ENCODE results near the gene HTRA2.

DNA sequence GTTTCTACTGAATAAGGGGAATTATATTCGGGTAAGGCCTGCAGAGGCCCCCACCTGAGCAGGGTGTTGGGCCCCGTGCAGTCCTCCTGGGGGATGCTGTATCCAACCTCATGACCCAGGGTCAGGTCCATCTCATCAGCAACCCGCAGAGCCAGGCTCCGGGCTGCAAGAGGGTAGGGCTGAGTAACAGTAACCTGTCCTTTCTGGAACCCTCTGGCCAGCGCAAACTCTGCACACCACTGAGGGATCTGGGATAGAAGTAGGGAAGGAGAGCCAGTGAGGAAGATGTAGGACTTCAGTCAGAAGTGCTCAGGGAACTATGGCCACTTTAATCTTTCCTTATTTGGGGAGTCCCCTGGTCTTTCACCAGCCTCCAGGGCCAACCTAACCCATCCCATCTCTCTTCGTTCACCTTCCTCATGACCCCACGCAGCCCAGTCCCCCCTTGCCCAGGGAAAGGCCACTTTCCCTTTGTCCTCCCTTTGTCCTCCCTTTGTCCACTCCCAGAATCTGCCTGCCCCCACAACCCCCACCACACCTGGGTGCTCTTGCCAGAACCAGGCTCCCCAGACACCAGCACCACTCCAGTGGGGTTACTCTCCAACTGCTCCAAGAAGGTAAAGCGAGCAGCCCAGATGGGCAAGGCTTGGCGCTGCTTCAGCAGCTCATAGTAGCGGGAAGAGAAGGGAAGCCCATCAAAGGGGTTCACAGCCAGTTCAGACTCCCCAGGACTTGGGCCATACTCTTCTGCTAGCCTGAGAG is 4.6 kb upstream of the HTRA2 start:
- TF ChIP-seq ZNF274 (IDR thresholded peaks at IDR 0.05; ENCODE audit: low read depth, low read length): no peak
- no peak for TF ChIP-seq YY1 (IDR thresholded peaks at IDR 0.05; ENCODE audit: insufficient read depth, insufficient read length)
- TF ChIP-seq SUZ12 (IDR thresholded peaks at IDR 0.05; ENCODE audit: extremely low read depth, insufficient read depth, insufficient read length): no peak

All from NT2/D1 (cell line).